GM19099 (cell line): ENCODE measurements around the gene NLGN1.

ENCODE experiments used
- POLR2A ChIP-seq: IDR thresholded peaks from 3 replicates; pipeline ENCODE4 v1.6.1; 2011; ENCODE audit warnings: low read depth; ENCODE audit not compliant: insufficient read length; ENCODE audit errors: extremely low read depth

Gene NLGN1

DNA sequence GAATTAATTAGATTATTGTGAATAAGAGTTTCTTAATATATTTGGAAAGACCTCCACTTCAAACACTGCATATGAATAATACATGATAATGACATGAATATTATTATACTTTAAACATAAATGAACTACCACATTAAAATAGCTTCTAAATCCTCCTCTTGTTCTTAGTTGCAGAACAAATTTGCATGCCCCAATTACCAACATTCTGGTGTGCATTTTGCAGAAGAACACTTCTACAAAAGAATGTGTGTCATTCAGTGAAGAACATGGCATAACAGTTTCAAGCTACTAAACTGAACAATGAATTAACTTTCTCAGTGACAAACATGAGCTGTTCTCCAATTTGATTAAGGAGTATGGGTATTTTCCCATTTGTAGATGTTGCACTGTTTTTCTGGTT is 750.3 kb downstream of the NLGN1 start:
- TF ChIP-seq POLR2A, result no peak

DNA sequence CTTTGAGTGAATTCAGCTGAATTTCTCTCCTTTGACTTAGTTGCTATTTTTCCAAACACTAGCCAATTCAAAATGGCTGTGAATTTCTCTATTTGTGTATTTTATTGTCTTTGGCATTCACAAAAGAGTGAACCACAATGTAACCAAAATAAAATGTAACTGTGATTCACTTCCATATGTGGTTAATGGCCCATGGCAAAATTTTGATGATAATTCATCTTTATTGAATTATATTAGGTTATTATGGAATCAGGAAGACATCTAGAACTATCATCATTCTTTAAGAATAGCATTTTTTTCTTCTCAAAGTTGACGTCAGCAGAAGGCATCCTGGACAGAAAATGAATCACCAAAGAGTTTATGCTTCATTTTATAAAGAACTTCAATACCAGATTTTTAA is 756.3 kb downstream of the NLGN1 start:
- TF ChIP-seq POLR2A, result no peak

DNA sequence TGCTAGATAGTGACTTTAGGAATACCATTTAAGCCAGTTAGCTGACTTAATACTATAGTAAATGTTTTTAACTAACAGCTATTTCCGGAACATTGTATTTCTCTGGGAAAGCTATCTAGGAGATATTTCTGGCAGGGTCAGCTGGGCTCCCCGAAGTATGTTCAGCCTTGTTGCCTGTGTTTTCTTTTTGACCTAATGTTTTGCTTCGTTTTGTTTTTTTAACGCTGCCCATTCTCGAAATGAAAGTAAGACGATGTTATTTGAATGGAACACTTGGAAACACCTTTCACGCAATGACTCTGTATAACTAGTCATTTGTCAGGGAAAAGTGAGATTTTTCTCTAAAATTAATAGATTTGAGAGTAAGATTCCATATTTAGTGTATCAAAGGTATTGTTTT is 758.7 kb downstream of the NLGN1 start:
- TF ChIP-seq POLR2A, result no peak

DNA sequence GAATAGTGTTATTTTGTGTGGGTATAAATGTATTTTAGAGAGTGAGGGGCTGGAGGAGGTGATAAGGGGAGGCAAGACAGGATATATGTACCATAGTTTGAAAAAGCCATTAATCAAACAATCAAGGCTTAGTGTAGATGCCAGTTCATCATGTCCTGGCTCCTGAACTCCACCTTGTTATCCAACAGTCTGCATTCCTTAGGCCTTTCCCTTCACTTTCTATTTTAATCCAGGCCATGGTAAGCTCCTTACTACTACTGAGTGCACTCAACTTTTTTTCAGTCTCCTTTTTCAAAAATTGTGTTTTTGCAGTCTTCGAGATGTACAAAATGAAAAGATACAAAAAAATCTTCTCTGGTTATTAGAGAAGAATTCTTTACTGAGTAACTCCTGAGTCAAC is 761.1 kb downstream of the NLGN1 start:
- TF ChIP-seq POLR2A, result no peak

DNA sequence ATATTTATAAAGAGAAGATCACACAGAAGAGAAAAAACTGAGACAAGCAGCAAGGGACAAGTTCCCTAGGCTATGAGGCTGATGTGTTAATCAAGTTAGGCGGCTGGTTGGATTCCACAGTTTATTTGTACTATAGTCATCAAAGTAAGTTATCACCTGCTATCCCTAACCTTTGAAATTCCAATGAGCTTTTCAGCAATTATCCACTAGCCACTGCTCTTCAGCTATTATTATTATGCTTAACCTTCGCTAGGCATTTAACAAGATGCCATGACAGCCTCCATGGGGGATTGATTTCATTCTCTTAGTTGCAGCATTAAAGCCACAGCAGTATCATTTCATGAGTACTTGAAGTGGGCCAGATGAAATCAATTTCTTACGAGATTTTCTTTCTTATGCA is 762.1 kb downstream of the NLGN1 start:
- TF ChIP-seq POLR2A, result no peak

DNA sequence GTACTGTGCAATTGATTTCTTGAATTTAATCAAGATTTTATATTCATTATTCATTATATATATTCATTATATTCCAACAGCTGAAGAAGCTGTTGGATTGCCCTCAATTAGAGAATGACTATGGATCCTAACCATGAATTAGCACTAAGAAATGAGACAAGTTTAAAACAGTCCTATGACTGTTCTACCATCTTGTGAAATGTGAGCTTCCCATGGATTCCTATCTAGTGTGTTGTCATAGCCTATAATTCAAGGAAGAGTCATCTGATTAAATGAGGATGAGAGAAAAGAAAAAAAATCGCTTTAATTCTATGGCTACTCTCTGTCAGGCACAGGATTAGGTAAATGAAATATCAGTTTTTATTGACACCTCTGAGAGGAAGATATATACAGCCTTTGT is 765.0 kb downstream of the NLGN1 start:
- no peak for TF ChIP-seq POLR2A

DNA sequence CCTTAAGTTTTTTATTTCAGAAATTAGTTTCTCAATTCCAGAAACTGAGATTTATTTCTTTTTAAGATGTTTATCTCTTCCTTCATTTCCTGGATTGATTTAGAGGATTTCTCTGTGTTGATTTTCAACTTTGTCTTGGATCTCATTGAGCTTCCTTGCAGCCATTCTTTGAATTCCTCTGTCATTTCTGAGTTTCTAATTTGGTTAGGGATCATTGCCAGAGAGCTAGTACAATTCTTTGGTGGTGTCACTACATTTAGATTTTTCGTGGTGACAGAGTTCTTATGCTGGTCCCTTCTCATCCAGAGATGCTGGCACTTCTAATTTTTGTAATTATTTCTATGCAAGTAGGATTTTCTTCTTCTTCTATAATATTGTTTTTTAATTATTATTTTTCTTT is 770.5 kb downstream of the NLGN1 start:
- TF ChIP-seq POLR2A, result no peak

DNA sequence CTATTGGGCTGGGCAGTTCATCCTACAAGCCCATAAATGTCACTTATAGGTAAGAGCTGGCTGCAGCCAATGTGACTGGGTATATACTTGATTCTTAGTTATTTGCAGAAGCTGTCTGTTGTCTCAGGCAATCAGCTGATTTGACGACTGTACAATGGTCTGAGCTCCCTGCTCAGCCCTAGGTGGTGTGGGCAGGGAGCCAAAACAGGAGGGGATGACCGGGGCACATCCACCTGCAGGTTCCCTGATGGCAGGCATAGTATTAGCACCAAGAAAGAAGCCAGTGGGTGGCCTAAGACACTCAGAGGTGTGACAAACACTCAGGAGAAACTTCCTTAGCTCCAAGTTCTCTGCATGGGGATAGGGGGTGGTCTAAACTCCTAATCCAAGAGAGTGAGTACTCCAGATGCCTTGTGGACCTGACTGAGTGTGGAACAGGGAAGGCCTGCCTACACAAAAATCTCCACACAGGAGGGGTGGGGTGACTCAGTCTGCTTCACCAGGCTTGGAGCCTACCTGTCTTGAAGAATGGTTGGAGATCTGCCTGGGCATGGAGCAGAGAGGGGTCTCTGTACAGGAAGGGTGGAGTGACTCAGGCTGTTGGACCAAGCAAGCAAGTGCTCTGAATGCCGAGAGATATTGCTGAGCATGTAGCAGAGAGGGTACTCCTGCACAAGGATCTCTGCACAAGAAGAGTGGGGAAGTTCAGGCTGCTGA is 771.2 kb downstream of the NLGN1 start:
- TF ChIP-seq POLR2A, result no peak

DNA sequence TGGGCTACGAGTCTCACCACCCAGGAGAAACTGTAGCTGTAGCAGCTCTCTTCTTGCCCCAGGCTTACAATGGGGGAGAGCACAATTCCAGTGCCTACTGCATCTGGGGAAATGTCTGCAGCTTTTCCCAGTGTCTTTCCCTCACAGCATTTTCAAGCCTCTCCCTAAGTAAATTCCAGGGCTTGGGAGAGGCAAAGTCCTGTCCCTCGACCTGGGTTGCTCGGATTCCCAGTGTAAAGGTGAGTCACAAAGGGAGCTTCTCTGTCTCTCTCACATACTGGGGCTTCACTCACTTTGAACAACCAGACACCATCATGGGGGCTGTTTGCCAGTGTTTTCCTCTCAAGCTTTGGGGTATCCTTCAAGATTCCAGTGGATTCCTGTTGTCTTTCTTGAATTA is 772.2 kb downstream of the NLGN1 start:
- TF ChIP-seq POLR2A, result no peak

DNA sequence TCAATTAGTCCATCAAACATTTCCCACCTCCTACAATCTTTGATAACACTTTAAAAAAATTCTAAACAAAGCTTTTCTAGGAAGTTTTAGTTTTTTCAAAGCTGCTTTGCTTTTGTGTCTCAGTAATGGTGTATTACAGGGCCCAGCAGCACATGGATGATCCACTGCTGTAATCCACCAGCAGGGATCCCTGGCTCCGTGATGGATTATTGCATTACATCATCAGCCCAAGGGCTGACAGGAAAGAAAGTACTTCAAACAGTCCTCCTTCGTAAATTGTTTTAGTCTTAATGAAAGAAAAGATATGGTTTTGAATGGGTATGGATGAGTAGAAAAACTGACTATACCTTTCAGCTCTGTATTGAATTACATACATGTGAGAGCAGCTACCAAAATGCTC is 772.7 kb downstream of the NLGN1 start:
- TF ChIP-seq POLR2A, result no peak

DNA sequence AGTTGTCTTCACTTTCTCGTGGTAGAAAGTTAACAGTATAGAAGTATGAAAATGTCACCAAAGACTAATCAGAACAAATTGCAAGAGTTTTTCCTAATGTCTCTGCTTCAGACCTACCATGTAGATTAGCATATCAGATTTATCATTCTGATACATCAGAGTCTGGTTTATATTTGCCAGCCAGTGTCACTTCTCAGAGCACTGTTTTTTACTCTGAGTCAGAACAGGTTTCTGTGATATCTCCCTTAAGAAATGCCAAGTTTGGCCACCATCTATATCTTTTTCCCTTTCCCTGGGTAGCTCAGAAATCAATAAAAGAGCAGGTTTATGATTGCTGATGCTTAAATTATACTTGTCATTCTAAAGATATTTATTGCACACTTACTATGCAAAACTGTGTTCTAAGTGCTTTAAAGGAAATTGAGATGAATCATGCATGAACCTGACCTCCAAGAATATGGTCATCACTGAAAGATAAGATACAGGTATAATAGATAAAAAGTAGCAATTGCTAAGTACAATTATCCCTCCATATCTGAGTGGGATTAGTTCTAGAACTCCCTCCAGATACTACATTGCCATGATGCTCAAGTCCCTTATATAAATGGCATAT is 788.9 kb downstream of the NLGN1 start:
- no peak for TF ChIP-seq POLR2A

DNA sequence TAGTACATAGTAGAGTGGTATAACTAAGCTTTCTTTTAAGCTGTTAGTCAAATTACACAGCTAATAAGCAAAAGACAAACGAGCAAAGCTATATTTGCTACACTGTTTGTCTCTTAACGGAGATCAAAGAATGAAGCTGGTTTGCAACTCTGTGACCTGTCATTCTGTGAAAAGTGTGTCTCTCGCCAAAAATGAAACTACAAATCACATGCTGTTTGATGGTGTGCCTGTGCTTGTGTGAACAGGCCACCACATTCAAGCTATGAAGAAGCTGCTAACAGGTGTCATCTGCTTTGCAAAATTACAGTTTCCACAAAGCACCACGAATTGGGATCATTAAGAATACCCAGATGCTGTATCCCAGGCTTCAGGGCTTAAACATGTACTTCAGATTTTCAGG is 793.8 kb downstream of the NLGN1 start:
- no peak for TF ChIP-seq POLR2A

DNA sequence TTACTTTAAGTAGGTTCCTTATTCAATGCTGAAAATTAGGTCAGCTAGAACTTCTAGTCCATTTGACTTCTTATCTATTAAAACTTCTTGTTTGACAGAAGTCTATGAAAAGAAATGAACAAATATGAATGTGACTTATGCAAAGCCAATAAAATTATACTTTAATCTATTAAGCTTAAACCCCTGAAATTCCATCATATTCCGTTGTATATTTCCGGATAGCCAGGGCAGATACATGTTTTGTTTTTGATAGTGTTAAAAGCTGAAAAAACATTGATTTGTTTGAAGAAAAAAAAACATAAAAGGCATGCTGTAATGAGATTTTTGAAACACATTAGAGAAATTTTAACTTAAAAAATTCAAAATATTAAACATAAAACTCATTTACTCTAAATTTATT is 794.4 kb downstream of the NLGN1 start:
- no peak for TF ChIP-seq POLR2A

DNA sequence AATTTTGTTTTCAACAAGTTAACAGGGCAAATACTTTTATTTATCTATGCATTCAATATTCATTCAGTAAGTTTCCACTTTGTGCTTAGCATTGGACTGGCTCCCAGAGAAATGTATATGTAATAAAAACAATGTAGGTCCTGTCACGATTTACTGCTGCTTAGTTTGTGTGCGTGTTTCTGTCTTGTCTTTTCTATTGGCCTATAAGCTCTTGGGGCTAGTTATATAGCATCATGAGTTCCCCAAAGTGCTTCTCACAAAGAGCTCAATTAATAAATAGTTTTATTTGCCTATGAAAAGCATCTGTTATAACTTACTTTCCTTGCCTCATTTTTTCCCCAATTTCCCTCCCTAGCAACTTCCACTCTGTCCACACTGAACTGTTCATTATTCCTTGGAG is 794.9 kb downstream of the NLGN1 start:
- no peak for TF ChIP-seq POLR2A

DNA sequence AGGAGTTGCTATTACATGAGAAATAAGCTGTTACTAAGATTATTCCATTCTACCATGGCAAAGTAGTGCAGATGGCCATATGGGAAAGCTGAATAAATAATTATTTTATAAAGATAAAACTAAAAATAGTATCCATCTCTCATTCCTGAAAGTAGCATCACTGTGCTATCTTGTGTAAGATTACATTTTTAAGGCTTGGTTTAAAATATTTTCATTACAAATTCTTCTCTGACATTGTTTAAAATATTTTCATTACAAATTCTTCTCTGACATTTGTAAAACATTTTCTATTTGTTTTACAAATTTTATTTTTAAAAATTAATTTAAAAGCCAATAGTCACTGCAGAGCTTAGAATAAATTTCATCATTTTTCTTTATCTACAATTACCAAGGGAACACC is 796.1 kb downstream of the NLGN1 start:
- TF ChIP-seq POLR2A, result no peak

DNA sequence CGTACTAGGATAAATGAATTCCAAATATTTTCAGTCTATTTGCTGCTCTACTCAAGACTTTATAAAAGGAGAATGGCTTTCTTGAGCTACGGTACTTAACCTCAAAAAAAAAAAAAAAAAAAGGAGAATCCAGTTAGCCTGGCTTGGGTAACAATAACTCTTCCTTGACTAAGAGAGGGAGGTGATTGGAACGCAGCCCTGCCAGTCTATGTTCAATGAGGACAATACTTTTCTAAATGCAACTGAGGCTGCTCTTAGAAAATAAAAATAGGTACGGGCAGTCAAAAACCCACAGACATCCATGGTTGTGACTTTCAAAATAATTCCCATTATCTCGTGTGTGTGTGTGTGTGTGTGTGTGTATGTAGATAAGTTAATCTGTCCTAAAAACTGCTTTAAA is 799.9 kb downstream of the NLGN1 start:
- no peak for TF ChIP-seq POLR2A

DNA sequence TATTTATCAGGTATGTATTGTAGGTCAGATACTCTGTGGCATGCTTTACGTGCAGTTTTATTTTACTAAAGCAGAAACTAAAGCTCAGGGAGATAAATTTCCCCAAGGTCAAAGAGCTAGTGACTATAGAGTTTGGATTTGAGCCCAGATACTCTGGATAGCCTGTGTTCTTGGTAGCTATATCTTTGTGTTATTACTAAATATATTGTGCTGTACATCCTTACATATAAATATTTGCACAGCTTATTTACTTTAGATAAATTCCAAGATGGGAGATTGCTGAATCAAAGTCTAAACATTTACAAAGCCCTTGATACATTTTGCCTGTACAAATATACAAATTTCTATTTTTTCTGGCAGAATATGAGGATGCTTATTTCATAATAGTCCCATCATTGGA is 800.7 kb downstream of the NLGN1 start:
- no peak for TF ChIP-seq POLR2A
